ENCODE data around the gene SIGLEC12.

- TF ChIP-seq CTCF (IDR thresholded peaks at IDR 0.05): no peak
- TF ChIP-seq POLR2A (IDR thresholded peaks at IDR 0.05): no peak
These were observed 48.1 kb upstream of the SIGLEC12 start for GRCh38 chr19:51549533-51550324.

Measured in thyroid gland (tissue), 4 donors.